Mammary epithelial cell (primary cell): ENCODE data around the gene ZDHHC24.
"Not testable (repeated sequence)": the region's sequence is repeated elsewhere in the genome, so short reads cannot be mapped to it uniquely, and the experiment has no call there.

ENCODE experiments used
- CTCF ChIP-seq, 2 donors: IDR thresholded peaks in 1 of 2; conservative IDR thresholded peaks in 1 of 2; 2 replicates each; pipeline ENCODE4 v1.5.1; 2011 to 2012; ENCODE audit warnings: inconsistent platforms in 2 of 2, low read length in 2 of 2, mild to moderate bottlenecking in 2 of 2, control low read depth in 1 of 2, low read depth in 1 of 2; ENCODE audit not compliant: insufficient read depth in 1 of 2; ENCODE audit errors: extremely low read depth in 1 of 2
- EZH2 ChIP-seq: IDR thresholded peaks from 2 replicates; pipeline ENCODE4 v1.6.1; 2012; ENCODE audit warnings: low read length, inconsistent platforms, borderline replicate concordance

GRCh38 chr11:66582565-66583147, 36.8 kb upstream of the ZDHHC24 start:
- not testable (repeated sequence) for TF ChIP-seq CTCF (conservative IDR thresholded peaks at IDR 0.05 in 1 of 2, IDR thresholded peaks at IDR 0.05 in 1 of 2; ENCODE audit: extremely low read depth in 1 of 2, insufficient read depth in 1 of 2, low read depth in 1 of 2, low read length in 2 of 2); EZH2
